ENCODE data around the gene PAX9.

DNA sequence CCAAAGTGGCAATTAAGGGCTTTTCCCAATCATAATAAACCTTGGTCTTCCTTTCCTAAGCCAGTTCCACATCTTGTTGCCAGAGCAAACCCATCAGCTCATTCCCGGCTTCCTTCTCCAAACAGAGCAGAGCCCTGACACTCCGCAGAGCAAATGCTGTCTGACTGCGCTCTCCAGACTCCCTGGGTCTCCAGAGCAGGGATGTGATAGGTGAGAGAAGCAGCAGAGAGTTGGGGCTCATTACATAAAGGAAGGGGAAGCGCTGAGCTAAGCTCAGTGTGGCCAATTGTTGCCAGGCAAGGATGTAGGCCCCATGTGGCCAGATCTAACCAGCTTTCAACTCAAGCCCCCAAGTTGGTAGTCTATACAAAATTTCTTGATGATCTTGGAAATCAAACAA is 36.2 kb upstream of the PAX9 start:
- TF ChIP-seq, protein P1, sequence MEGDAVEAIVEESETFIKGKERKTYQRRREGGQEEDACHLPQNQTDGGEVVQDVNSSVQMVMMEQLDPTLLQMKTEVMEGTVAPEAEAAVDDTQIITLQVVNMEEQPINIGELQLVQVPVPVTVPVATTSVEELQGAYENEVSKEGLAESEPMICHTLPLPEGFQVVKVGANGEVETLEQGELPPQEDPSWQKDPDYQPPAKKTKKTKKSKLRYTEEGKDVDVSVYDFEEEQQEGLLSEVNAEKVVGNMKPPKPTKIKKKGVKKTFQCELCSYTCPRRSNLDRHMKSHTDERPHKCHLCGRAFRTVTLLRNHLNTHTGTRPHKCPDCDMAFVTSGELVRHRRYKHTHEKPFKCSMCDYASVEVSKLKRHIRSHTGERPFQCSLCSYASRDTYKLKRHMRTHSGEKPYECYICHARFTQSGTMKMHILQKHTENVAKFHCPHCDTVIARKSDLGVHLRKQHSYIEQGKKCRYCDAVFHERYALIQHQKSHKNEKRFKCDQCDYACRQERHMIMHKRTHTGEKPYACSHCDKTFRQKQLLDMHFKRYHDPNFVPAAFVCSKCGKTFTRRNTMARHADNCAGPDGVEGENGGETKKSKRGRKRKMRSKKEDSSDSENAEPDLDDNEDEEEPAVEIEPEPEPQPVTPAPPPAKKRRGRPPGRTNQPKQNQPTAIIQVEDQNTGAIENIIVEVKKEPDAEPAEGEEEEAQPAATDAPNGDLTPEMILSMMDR (IDR thresholded peaks at IDR 0.05): no peak
- TF ChIP-seq ZFX (IDR thresholded peaks at IDR 0.05; ENCODE audit: borderline replicate concordance): no peak

Measured in 22Rv1 (cell line).